K562 (cell line): ENCODE results near the gene ETFBKMT. TPM values are rescaled to one million over a fixed set of nuclear protein-coding genes. Genes with fewer than 3 reads are reported as not detected.

Experiments
- ATF2 ChIP-seq: sonication (generic); formaldehyde crosslinking; IDR thresholded peaks from 2 replicates; pipeline ENCODE4 v1.8.1; 2022; ENCODE audit warnings: missing genetic modification reagents
- CREB3L1 ChIP-seq: fragments of 450-650 bp; IDR thresholded peaks from 2 replicates; pipeline ENCODE4 v1.6.1; 2014; ENCODE audit warnings: low read depth, mild to moderate bottlenecking, moderate library complexity, borderline replicate concordance
- CTBP1 ChIP-seq: fragments of 450-650 bp; IDR thresholded peaks from 2 replicates; pipeline ENCODE4 v1.6.1; 2016; ENCODE audit warnings: borderline replicate concordance
- HNRNPL ChIP-seq: fragments of 200-400 bp; formaldehyde crosslinking; IDR thresholded peaks from 2 replicates; pipeline ENCODE4 v1.6.1; 2017; ENCODE audit warnings: low read depth, mild to moderate bottlenecking, low read length
- ID3 ChIP-seq, 2 experiments: fragments of 250-450 bp in 1 of 2; fragments of 450-650 bp in 1 of 2; sonication (Bioruptor Pico) in 1 of 2; IDR thresholded peaks; 2 replicates each; pipeline versions ENCODE4 v1.6.1 to v1.8.0; 2016 to 2021; ENCODE audit warnings: mild to moderate bottlenecking in 2 of 2, moderate library complexity in 2 of 2, missing compliant biosample characterization in 1 of 2, missing genetic modification characterization in 1 of 2
- KAT7 ChIP-seq: sonication (generic); formaldehyde crosslinking; IDR thresholded peaks from 2 replicates; pipeline ENCODE4 v1.8.0; 2022; ENCODE audit warnings: missing genetic modification reagents, mild to moderate bottlenecking, borderline replicate concordance
- MECOM ChIP-seq: fragments of 250-450 bp; sonication (Bioruptor Pico); IDR thresholded peaks from 2 replicates; pipeline ENCODE4 v1.8.0; 2022; ENCODE audit warnings: inconsistent platforms
- MIER1 ChIP-seq: fragments of 450-650 bp; IDR thresholded peaks from 2 replicates; pipeline ENCODE4 v1.6.1; 2016; ENCODE audit warnings: antibody characterized with exemption, mild to moderate bottlenecking, low read depth
- NCOR1 ChIP-seq: fragments of 450-650 bp; IDR thresholded peaks from 2 replicates; pipeline ENCODE4 v1.6.1; 2016; ENCODE audit warnings: mild to moderate bottlenecking, moderate library complexity
- POLR2H ChIP-seq: IDR thresholded peaks from 2 replicates; pipeline ENCODE4 v1.6.1; 2016; ENCODE audit warnings: missing genetic modification characterization, low read depth, mild to moderate bottlenecking, control low read depth, missing compliant biosample characterization, moderate library complexity
- PTRF ChIP-seq: fragments of 450-650 bp; IDR thresholded peaks from 2 replicates; pipeline ENCODE4 v1.6.1; 2016; ENCODE audit warnings: mild to moderate bottlenecking, missing genetic modification characterization, missing compliant biosample characterization
- SETDB1 ChIP-seq: IDR thresholded peaks from one replicate; pipeline ENCODE4 v1.6.1; 2012; ENCODE audit warnings: low read length, control low read depth, inconsistent platforms
- SNIP1 ChIP-seq: fragments of 450-650 bp; IDR thresholded peaks from 2 replicates; pipeline ENCODE4 v1.7.1; 2017; ENCODE audit warnings: low read depth, mild to moderate bottlenecking
- SOX6 ChIP-seq: fragments of 450-650 bp; IDR thresholded peaks from 2 replicates; pipeline ENCODE4 v1.6.1; 2014; ENCODE audit warnings: mild to moderate bottlenecking
- SPI1 ChIP-seq: IDR thresholded peaks from 2 replicates; pipeline ENCODE4 v1.6.1; 2011; ENCODE audit warnings: low read depth, low read length, control low read depth, borderline replicate concordance
- TAL1 ChIP-seq: fragments of 450-650 bp; IDR thresholded peaks from 2 replicates; pipeline ENCODE4 v1.6.1; 2016; ENCODE audit warnings: mild to moderate bottlenecking
- THAP12 ChIP-seq: fragments of 250-450 bp; sonication (Bioruptor Pico); IDR thresholded peaks from 2 replicates; pipeline ENCODE4 v1.9.0; 2021; ENCODE audit warnings: mild to moderate bottlenecking, inconsistent platforms
- VEZF1 ChIP-seq: fragments of 200-800 bp; sonication (Bioruptor generic); IDR thresholded peaks from 2 replicates; pipeline ENCODE4 v1.6.1; 2017; ENCODE audit warnings: missing genetic modification characterization, missing compliant biosample characterization
- ZBTB8A ChIP-seq: fragments of 450-650 bp; IDR thresholded peaks from 2 replicates; pipeline ENCODE4 v1.6.1; 2018; ENCODE audit warnings: mild to moderate bottlenecking, moderate library complexity; ENCODE audit not compliant: partially characterized antibody
- ZNF121 ChIP-seq: sonication (generic); formaldehyde crosslinking; conservative IDR thresholded peaks from 2 replicates; pipeline ENCODE4 v1.8.0; 2022; ENCODE audit warnings: missing genetic modification reagents
- ZNF764 ChIP-seq: fragments of 250-450 bp; sonication (Bioruptor Pico); IDR thresholded peaks from 2 replicates; pipeline ENCODE4 v1.4.0; 2020; ENCODE audit warnings: low read depth, mild to moderate bottlenecking, moderate library complexity
- polyA plus RNA-seq, 8 experiments: library from polyadenylated mRNA; depleted of rRNA in 4 of 8; stranded (reverse) in 5 of 8; unstranded in 3 of 8; fragments of >200 nt; fragmentation: Nextera tagmentation in 2 of 8; fragmentation: Illumina TruSeq in 1 of 8; extraction: Ambion mirVana in 2 of 8; extraction: Trizol in 1 of 8; gene quantifications; 2 replicates each; pipeline versions ENCODE4 v1.2.1 to v1.2.3, GENCODE V29; 2011 to 2014; ENCODE audit warnings: inconsistent platforms in 1 of 8, missing spikeins in 1 of 8
- total RNA-seq, 7 experiments: library from RNA; depleted of rRNA in 6 of 7; stranded (reverse); fragments of >200 nt in 6 of 7; fragmentation: Illumina TruSeq in 2 of 7; extraction: Trizol in 2 of 7; gene quantifications; 2 replicates each; pipeline versions ENCODE4 v1.2.1 to v1.2.3, GENCODE V29; 2011 to 2021; ENCODE audit warnings: low replicate concordance in 1 of 7

Gene ETFBKMT
- total and polyA plus RNA-seq, 9 of the 15 experiments (the other 6 are each of a cell fraction or from before 2014, with no cell fraction given): 0.18 to 1.7 (median 0.96) TPM

GRCh38 chr12:31715283-31715825, 55.9 kb downstream of the ETFBKMT start (continued):
- TF ChIP-seq HNRNPL (no peak), ZNF764 (CRISPR knock-in tag) (no peak), NCOR1 (peak; percentile 72), ZNF121 (CRISPR knock-in tag) (no peak), SOX6 (peak; percentile 84), SNIP1 (no peak), MECOM (peak; percentile 70; the same call in 1 of the 2 replicates), THAP12 (no peak), PTRF (tag) (no peak), SPI1 (peak; percentile 99), VEZF1 (peak; percentile 33; the same call in 1 of the 2 replicates), ZBTB8A (no peak), MIER1 (no peak), ATF2 (CRISPR knock-in tag) (no peak), TAL1 (peak; percentile 76), CTBP1 (peak; percentile 89), CREB3L1 (peak; percentile 39; the same call in 1 of the 2 replicates), ID3 (CRISPR knock-in tag; IDR thresholded peaks at IDR 0.05) (no peak), ID3 (tag; IDR thresholded peaks at IDR 0.05) (peak; percentile 86), SETDB1 (no peak), KAT7 (CRISPR knock-in tag) (no peak), POLR2H (tag) (peak; percentile 86)
